Glutamatergic neuron (in vitro differentiated cells): ENCODE measurements around the gene NXF3. TPM values are rescaled to one million over a fixed set of nuclear protein-coding genes. Genes with fewer than 3 reads are reported as not detected.

Experiments
- DNase-seq: peaks from one replicate; pipeline ENCODE4 v3.0.0; 2022
- H3K27ac Mint-ChIP-seq: one replicate; pipeline ENCODE4 v1.8.0; 2020; ENCODE audit warnings: mild to moderate bottlenecking, mixed read lengths, inconsistent platforms; ENCODE audit not compliant: unreplicated experiment
- H3K27me3 Mint-ChIP-seq: one replicate; pipeline ENCODE4 v1.8.0; 2020; ENCODE audit warnings: mild to moderate bottlenecking, moderate library complexity, mixed read lengths, inconsistent platforms; ENCODE audit not compliant: unreplicated experiment
- H3K36me3 Mint-ChIP-seq: one replicate; pipeline ENCODE4 v1.8.0; 2020; ENCODE audit warnings: mild to moderate bottlenecking, mixed read lengths, inconsistent platforms; ENCODE audit not compliant: unreplicated experiment
- H3K4me1 Mint-ChIP-seq: one replicate; pipeline ENCODE4 v1.8.0; 2020; ENCODE audit warnings: mild to moderate bottlenecking, low read depth, mixed read lengths, inconsistent platforms; ENCODE audit not compliant: unreplicated experiment
- H3K4me3 Mint-ChIP-seq: one replicate; pipeline ENCODE4 v1.8.0; 2020; ENCODE audit warnings: mild to moderate bottlenecking, mixed read lengths, inconsistent platforms; ENCODE audit not compliant: unreplicated experiment
- H3K9me3 Mint-ChIP-seq: one replicate; pipeline ENCODE4 v1.8.0; 2020; ENCODE audit warnings: mild to moderate bottlenecking, moderate library complexity, mixed read lengths, inconsistent platforms; ENCODE audit not compliant: unreplicated experiment
- CTCF ChIP-seq: fragments of 200-600 bp; sonication (generic); IDR thresholded peaks from one replicate; pipeline ENCODE4 v1.5.0; 2021; ENCODE audit not compliant: partially characterized antibody, unreplicated experiment
- total RNA-seq: library from RNA; stranded (reverse); fragmentation: NEBNext Ultra II Directional; extraction: Animal tissue kit (Norgen Biotek cat#: 25700); gene quantifications from one replicate; pipeline ENCODE4 v1.2.1, GENCODE V29; 2021; ENCODE audit not compliant: unreplicated experiment

Gene NXF3
- total RNA-seq, 1 donor from 2014 or later = not detected

- Mint-ChIP-seq H3K4me3 (peak within 1 kb of the TSS; percentile 96), H3K9me3 (no peaks in the 10 kb centered on the region), H3K4me1 (peaks cover 3% of the 10 kb centered on the region), H3K36me3 (no peaks in the 10 kb centered on the region), H3K27ac (peak within 1 kb of the TSS; percentile 95), H3K27me3 (peaks cover 2% of the 10 kb centered on the region)
- peak; percentile 81 for DNase-seq
- no peak for TF ChIP-seq CTCF
These were observed 29.0 kb downstream of the NXF3 start, which contains the start of gene BEX1 for GRCh38 chrX:103063918-103064434. BEX1 (minus strand) TSS chrX:103064171; CDS start chrX:103063274, 897 bp downstream.

DNA sequence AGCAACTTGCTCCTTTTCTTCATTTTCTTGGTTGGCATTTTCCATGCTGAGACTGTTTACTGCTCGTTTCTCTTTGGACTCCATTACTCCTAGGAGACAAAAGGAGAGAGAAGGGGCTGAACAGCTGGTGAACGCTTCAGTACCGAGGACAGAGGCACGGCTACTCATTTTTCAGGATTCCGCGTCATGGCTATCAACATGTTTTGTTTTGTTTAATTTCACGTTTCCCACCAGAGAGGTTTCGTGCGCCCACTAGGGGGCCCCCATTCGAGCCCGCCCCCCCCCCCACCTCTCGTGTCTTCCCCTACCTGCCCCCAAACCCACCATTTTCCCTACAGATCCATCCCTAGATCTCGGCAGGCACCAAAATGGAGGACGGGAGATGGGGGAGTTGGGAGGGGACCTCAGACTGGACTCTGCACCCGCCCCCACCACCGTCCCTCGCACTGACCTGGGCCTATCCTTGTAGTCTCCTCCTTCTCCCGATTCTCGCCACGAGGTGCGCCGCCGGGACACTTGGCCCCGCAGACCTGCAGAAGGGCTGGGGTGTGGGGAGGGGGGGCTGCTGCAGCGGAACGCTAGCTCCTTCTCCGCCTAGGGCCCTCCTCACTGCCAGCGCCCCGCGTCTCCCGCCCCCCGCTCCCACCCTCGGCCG, 29.6 kb downstream of the NXF3 start:
- Mint-ChIP-seq H3K4me3 (peak overlapping the region; percentile 96), H3K36me3 (no peaks in the 10 kb centered on the region), H3K27ac (peak overlapping the region; percentile 95), H3K9me3 (no peaks in the 10 kb centered on the region), H3K4me1 (peaks cover 3% of the 10 kb centered on the region), H3K27me3 (peaks cover 2% of the 10 kb centered on the region)
- peak; percentile 68 for DNase-seq
- peak; percentile 26 for TF ChIP-seq CTCF

DNA sequence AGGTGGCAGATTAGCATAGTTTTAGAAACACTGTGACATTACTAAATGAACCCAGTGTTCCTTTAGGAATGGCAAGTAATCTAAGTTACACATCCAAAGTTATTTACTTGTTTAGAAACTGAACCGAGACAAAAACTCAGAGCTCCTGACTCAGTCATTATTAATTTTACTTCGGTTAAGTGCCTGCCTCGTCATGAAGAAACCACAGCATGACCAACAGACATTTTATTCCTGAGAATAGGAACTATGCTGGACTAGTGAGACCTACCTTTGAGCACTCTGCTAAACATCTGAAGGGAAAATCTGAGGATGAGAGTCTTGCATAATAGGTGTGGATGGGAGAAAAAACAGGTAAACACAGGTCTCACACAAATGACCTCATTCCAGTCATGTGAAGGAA, 31.5 kb downstream of the NXF3 start:
- H3K27me3 Mint-ChIP-seq = peaks cover 2% of the 10 kb centered on the region
- H3K4me3 Mint-ChIP-seq = no peak overlapping the region
- peaks cover 3% of the 10 kb centered on the region for H3K4me1 Mint-ChIP-seq
- no peaks in the 10 kb centered on the region for H3K36me3 Mint-ChIP-seq
- H3K9me3 Mint-ChIP-seq = no peaks in the 10 kb centered on the region
- H3K27ac Mint-ChIP-seq = no peak overlapping the region
- no peak for TF ChIP-seq CTCF
- DNase-seq = no peak

GRCh38 chrX:103056902-103057301, 36.0 kb downstream of the NXF3 start:
- TF ChIP-seq CTCF = no peak
- H3K4me3 Mint-ChIP-seq = no peak overlapping the region
- H3K27ac Mint-ChIP-seq = no peak overlapping the region
- H3K27me3 Mint-ChIP-seq = no peaks in the 10 kb centered on the region
- no peaks in the 10 kb centered on the region for H3K36me3 Mint-ChIP-seq
- H3K4me1 Mint-ChIP-seq = no peaks in the 10 kb centered on the region
- DNase-seq = no peak
- H3K9me3 Mint-ChIP-seq = no peaks in the 10 kb centered on the region

DNA sequence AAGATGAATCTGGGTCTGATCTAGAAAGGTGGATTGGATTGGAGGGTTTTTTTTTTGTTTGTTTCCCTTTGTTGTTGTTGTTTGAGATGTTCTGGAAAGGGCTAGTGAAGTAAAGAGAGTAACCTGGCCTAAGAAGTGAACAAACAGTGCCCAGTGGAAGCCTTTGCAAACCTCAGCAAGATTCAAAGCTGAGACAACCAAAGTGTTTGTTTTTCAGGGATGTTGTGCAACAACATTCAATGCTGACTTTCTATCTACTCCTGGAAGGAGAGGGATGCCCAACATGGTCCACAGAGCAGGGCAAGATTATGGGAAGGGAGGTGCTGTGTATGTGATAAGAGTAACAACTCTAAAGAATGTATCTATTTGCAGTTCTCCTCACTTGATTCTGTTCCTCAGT, 40.3 kb downstream of the NXF3 start:
- no peaks in the 10 kb centered on the region for H3K36me3 Mint-ChIP-seq

More for the DNA sequence above, 40.3 kb downstream of the NXF3 start:
- no peak for TF ChIP-seq CTCF
- Mint-ChIP-seq H3K9me3 (no peaks in the 10 kb centered on the region), H3K4me3 (no peak overlapping the region), H3K27ac (no peak overlapping the region), H3K4me1 (no peaks in the 10 kb centered on the region), H3K27me3 (no peaks in the 10 kb centered on the region)
- no peak for DNase-seq
